SK-N-MC (cell line): ENCODE results near the gene STON1.
A peak's percentile ranks its signal among the peaks of the same experiment; 100 is the strongest.

Experiments used
- EZH2 ChIP-seq: fragments of 200-600 bp; sonication (generic); IDR thresholded peaks from one replicate; pipeline ENCODE4 v1.6.1; 2017; ENCODE audit warnings: antibody characterized with exemption
- FOXP2 ChIP-seq: optimal IDR thresholded peaks from 2 replicates; pipeline ENCODE3; 2011; ENCODE audit warnings: mild to moderate bottlenecking, moderate library complexity; ENCODE audit not compliant: insufficient read depth; ENCODE audit errors: extremely low read length, control extremely low read depth
- POLR2AphosphoS5 ChIP-seq: IDR thresholded peaks from 2 replicates; pipeline ENCODE4 v1.6.1; 2012; ENCODE audit warnings: mild to moderate bottlenecking, low read depth, low read length, borderline replicate concordance

DNA sequence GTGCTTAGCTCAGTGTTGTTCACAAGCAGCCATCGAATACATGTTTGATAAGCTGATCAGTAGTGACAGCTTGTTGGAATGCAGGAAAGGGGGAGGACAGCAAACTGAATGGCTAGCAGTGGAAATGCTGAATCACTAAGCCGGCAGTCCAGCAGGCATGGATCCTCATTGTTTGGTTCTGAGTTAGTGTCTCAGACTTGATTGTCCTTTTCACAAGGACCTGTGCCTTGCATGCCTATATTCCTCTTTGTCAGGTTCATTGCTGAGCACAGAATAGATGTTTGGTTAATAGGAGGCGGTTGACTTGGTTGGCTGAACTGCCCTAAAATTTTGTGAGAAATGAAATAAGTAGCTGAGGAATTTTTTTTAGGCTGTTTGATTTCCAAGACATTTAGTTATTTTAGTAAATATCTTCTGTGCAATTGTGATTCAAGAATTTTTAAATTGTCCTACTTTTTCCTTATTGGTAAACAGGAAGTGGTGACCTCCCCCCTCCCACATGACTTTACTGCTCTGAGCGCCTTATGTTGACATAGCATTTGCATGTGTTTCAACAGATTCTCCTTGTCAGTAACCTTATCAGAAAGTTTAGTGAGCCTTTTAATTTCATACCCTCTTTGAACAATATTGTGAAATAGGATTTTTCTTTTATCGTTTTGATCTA lies 21.4 kb upstream of the STON1 start:
- TF ChIP-seq EZH2 (no peak), POLR2AphosphoS5 (no peak), FOXP2 (peak; percentile 81)
